Type B pancreatic cell (in vitro differentiated cells): Measurements from ENCODE around the gene E2F8. TPM values are rescaled to one million over a fixed set of nuclear protein-coding genes. Genes with fewer than 3 reads are reported as not detected.

ENCODE experiments used
- DNase-seq: peaks from one replicate; pipeline ENCODE4 v3.0.0; 2021; ENCODE audit warnings: mixed read lengths; ENCODE audit not compliant: unreplicated experiment; ENCODE audit errors: extremely low spot score
- H3K27ac Mint-ChIP-seq: 2 replicates; pipeline ENCODE4 v1.8.0; 2021; ENCODE audit warnings: mild to moderate bottlenecking, mixed read lengths
- H3K27me3 Mint-ChIP-seq: 2 replicates; pipeline ENCODE4 v1.8.0; 2021; ENCODE audit warnings: mixed read lengths
- H3K36me3 Mint-ChIP-seq: 2 replicates; pipeline ENCODE4 v1.8.0; 2021; ENCODE audit warnings: mixed read lengths
- H3K4me1 Mint-ChIP-seq: one replicate; pipeline ENCODE4 v1.8.0; 2021; ENCODE audit warnings: mixed read lengths; ENCODE audit not compliant: unreplicated experiment
- H3K4me3 Mint-ChIP-seq: 2 replicates; pipeline ENCODE4 v1.8.0; 2021; ENCODE audit warnings: mild to moderate bottlenecking, mixed read lengths
- H3K9me3 Mint-ChIP-seq: 2 replicates; pipeline ENCODE4 v1.8.0; 2021; ENCODE audit warnings: mixed read lengths
- total RNA-seq: library from RNA; stranded (reverse); gene quantifications from 2 replicates; pipeline ENCODE4 v1.2.1, GENCODE V29; 2021; ENCODE audit warnings: low replicate concordance
- TF ChIP-seq, protein P1 (sequence below): fragments of 200-600 bp; sonication (generic); conservative IDR thresholded peaks from 2 replicates; pipeline ENCODE4 v1.5.0; 2021; ENCODE audit warnings: antibody characterized with exemption, mild to moderate bottlenecking

The E2F8 gene
- total RNA-seq, 1 donor from 2014 or later: 12.2 TPM

- Mint-ChIP-seq H3K9me3 (peaks cover 8% of the 10 kb centered on the region), H3K36me3 (no peaks in the 10 kb centered on the region), H3K27me3 (peaks cover 20% of the 10 kb centered on the region), H3K4me1 (peaks cover 9% of the 10 kb centered on the region), H3K27ac (no peak overlapping the region), H3K4me3 (no peak overlapping the region)
- no peak for DNase-seq
- TF ChIP-seq, protein P1, sequence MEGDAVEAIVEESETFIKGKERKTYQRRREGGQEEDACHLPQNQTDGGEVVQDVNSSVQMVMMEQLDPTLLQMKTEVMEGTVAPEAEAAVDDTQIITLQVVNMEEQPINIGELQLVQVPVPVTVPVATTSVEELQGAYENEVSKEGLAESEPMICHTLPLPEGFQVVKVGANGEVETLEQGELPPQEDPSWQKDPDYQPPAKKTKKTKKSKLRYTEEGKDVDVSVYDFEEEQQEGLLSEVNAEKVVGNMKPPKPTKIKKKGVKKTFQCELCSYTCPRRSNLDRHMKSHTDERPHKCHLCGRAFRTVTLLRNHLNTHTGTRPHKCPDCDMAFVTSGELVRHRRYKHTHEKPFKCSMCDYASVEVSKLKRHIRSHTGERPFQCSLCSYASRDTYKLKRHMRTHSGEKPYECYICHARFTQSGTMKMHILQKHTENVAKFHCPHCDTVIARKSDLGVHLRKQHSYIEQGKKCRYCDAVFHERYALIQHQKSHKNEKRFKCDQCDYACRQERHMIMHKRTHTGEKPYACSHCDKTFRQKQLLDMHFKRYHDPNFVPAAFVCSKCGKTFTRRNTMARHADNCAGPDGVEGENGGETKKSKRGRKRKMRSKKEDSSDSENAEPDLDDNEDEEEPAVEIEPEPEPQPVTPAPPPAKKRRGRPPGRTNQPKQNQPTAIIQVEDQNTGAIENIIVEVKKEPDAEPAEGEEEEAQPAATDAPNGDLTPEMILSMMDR: no peak
These were observed 32.6 kb downstream of the E2F8 start for GRCh38 chr11:19208181-19208580.

- Mint-ChIP-seq H3K36me3 (no peaks in the 10 kb centered on the region), H3K9me3 (peaks cover 5% of the 10 kb centered on the region), H3K27me3 (peaks cover 16% of the 10 kb centered on the region), H3K4me1 (peaks cover 17% of the 10 kb centered on the region), H3K27ac (no peak overlapping the region), H3K4me3 (no peak overlapping the region)
- no peak for DNase-seq
- TF ChIP-seq, protein P1: no peak
These were observed 35.9 kb downstream of the E2F8 start for GRCh38 chr11:19204836-19205235.

- Mint-ChIP-seq H3K27ac (no peak within 1 kb of the TSS), H3K4me3 (no peak within 1 kb of the TSS), H3K36me3 (no peaks in the 10 kb centered on the region), H3K27me3 (peaks cover 2% of the 10 kb centered on the region), H3K4me1 (peaks cover 21% of the 10 kb centered on the region), H3K9me3 (no peaks in the 10 kb centered on the region)
- DNase-seq: no peak
- TF ChIP-seq, protein P1: no peak
These were observed 38.8 kb downstream of the E2F8 start, which contains the start of gene CSRP3 for GRCh38 chr11:19201737-19202605. Gene CSRP3, minus strand, starts transcription at chr11:19201983. Its CDS starts 9,535 bp downstream, at chr11:19192448.

- peaks cover 21% of the 10 kb centered on the region for H3K4me1 Mint-ChIP-seq
- H3K4me3 Mint-ChIP-seq: no peak overlapping the region
- TF ChIP-seq, protein P1: no peak
- no peaks in the 10 kb centered on the region for H3K27me3 Mint-ChIP-seq
- DNase-seq: no peak
- H3K9me3 Mint-ChIP-seq: no peaks in the 10 kb centered on the region
- H3K36me3 Mint-ChIP-seq: no peaks in the 10 kb centered on the region
- H3K27ac Mint-ChIP-seq: no peak overlapping the region
These were observed 40.1 kb downstream of the E2F8 start for GRCh38 chr11:19200410-19201201.

DNA sequence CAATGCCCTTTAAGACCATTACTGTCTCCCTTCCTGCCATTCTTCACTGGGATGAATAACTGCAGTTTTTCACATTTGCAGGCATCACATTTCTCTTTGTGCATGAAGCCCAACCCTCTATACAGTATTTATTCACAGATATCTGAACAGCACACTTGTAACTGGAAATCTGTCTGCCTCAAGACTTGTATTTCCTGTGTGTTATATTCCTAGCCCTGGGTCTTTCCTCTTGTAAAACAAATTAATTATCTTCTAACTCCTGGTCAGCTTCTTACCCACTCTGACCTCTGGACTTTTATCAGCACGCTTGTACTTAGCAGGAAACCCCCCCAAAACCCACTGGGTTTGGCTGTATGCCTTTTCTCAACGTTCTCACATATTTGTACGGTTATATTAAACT, 41.0 kb downstream of the E2F8 start:
- no peak for DNase-seq
- no peak overlapping the region for H3K4me3 Mint-ChIP-seq
- no peaks in the 10 kb centered on the region for H3K27me3 Mint-ChIP-seq

More for the DNA sequence above, 41.0 kb downstream of the E2F8 start:
- H3K27ac Mint-ChIP-seq: no peak overlapping the region
- H3K4me1 Mint-ChIP-seq: peaks cover 23% of the 10 kb centered on the region
- TF ChIP-seq, protein P1: no peak
- H3K36me3 Mint-ChIP-seq: no peaks in the 10 kb centered on the region
- no peaks in the 10 kb centered on the region for H3K9me3 Mint-ChIP-seq
